Measurements from ENCODE around the gene DDIT3. TPM values are rescaled to one million over a fixed set of nuclear protein-coding genes. Genes with fewer than 3 reads are reported as not detected.

The DDIT3 gene
- total RNA-seq, 1 experiment from 2014 or later = 61.9 TPM

DNA sequence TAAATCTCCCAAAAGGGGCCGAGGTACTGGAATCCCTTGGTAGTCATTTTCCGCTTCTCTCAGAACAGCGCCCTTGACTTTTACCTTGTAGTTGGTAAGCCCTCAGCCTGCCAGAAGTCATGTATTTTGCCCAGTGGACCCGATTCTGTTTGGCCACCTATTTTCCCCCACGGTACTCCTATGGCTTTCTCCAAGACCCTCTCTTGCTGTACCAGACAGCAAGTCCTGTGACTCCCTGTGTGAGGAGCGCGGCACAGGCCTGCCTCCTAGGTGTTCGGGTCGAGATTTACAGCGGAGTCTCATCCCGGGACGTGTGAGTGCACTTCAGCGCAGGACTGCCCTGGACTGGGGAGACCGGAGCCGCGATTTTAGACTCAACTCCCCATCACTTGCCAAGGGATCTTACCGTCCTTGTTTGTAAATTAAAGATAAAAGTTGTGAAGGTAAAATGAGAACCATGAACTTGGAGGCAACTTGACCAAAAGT, 1.3 kb upstream of the DDIT3 start:
- no peak for TF ChIP-seq EZH2 (IDR thresholded peaks at IDR 0.05; ENCODE audit: borderline replicate concordance, low read depth, low read length, poor library complexity, severe bottlenecking)
- TF ChIP-seq, protein P1, sequence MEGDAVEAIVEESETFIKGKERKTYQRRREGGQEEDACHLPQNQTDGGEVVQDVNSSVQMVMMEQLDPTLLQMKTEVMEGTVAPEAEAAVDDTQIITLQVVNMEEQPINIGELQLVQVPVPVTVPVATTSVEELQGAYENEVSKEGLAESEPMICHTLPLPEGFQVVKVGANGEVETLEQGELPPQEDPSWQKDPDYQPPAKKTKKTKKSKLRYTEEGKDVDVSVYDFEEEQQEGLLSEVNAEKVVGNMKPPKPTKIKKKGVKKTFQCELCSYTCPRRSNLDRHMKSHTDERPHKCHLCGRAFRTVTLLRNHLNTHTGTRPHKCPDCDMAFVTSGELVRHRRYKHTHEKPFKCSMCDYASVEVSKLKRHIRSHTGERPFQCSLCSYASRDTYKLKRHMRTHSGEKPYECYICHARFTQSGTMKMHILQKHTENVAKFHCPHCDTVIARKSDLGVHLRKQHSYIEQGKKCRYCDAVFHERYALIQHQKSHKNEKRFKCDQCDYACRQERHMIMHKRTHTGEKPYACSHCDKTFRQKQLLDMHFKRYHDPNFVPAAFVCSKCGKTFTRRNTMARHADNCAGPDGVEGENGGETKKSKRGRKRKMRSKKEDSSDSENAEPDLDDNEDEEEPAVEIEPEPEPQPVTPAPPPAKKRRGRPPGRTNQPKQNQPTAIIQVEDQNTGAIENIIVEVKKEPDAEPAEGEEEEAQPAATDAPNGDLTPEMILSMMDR (conservative IDR thresholded peaks at IDR 0.05; ENCODE audit: low read depth, low read length) = no peak
- peaks cover 45% of the 10 kb centered on the region for H3K4me1 ChIP-seq (ENCODE audit: insufficient read depth, low read length, poor library complexity, severe bottlenecking)
- peak overlapping the region; percentile 45 for H3K4me3 ChIP-seq (ENCODE audit: low read depth, low read length, poor library complexity, severe bottlenecking)
- DNase-seq (ENCODE audit: low spot score) = no peak
- CTCF ChIA-PET = no interaction called here
- H3K9me3 ChIP-seq (ENCODE audit: low read depth, low read length, poor library complexity, severe bottlenecking) = no peaks in the 10 kb centered on the region
- intact Hi-C loops (cut with micrococcal nuclease; ENCODE audit: unreplicated experiment) = no loop called here
- peaks cover 58% of the 10 kb centered on the region for H3K36me3 ChIP-seq (ENCODE audit: insufficient read depth, low read length, poor library complexity, severe bottlenecking)
- peak overlapping the region; percentile 98 for H3K27ac ChIP-seq (ENCODE audit: low read depth, low read length, poor library complexity, severe bottlenecking)
- BruUV-seq (replicated peaks) = no TSS peak
- POLR2A ChIA-PET (ENCODE audit: low non-redundant PET) = no interaction called here
- H3K27me3 ChIP-seq (replicated peaks; ENCODE audit: insufficient read depth, low read depth, low read length, poor library complexity) = no peaks in the 10 kb centered on the region

DNA sequence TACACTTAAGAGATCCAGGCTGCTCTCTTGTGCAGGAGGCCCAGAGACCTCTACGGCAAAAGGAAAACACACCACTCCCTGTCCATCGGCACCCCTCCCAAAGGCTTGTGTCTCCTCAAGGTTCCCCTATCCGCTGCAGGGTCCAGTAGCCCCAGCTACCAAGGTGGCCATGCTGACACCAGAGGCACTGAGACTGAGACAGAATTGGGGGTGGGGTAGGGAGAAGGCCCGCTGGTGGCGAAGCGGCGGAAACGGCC, 590 bp downstream of the DDIT3 start:
- Histone ChIP-seq H3K27me3 (replicated peaks; ENCODE audit: insufficient read depth, low read depth, low read length, poor library complexity) (no peaks in the 10 kb centered on the region), H3K27ac (ENCODE audit: low read depth, low read length, poor library complexity, severe bottlenecking) (peak overlapping the region; percentile 97), H3K4me3 (ENCODE audit: low read depth, low read length, poor library complexity, severe bottlenecking) (peak overlapping the region; percentile 89), H3K36me3 (ENCODE audit: insufficient read depth, low read length, poor library complexity, severe bottlenecking) (peaks cover 58% of the 10 kb centered on the region), H3K4me1 (ENCODE audit: insufficient read depth, low read length, poor library complexity, severe bottlenecking) (peaks cover 47% of the 10 kb centered on the region), H3K9me3 (ENCODE audit: low read depth, low read length, poor library complexity, severe bottlenecking) (no peaks in the 10 kb centered on the region)
- ChIA-PET CTCF (interaction anchor here (1.5 kb wide), 1 partner anchor 61 kb away, joined by 4 read pairs; the partner anchor contains the start of gene GLI1), POLR2A (ENCODE audit: low non-redundant PET) (interaction anchor here (0.5 to 0.6 kb wide), 2 partner anchors 213 to 392 kb away, joined by 3 read pairs; no protein-coding TSS in a partner anchor)
- no TSS peak for BruUV-seq (replicated peaks)
- intact Hi-C loops (cut with micrococcal nuclease; ENCODE audit: unreplicated experiment) = no loop called here
- TF ChIP-seq, protein P1 (conservative IDR thresholded peaks at IDR 0.05; ENCODE audit: low read depth, low read length) = no peak
- no peak for TF ChIP-seq EZH2 (IDR thresholded peaks at IDR 0.05; ENCODE audit: borderline replicate concordance, low read depth, low read length, poor library complexity, severe bottlenecking)
- DNase-seq (ENCODE audit: low spot score) = no peak

- no peaks in the 10 kb centered on the region for H3K9me3 ChIP-seq (ENCODE audit: low read depth, low read length, poor library complexity, severe bottlenecking)
- H3K27ac ChIP-seq (ENCODE audit: low read depth, low read length, poor library complexity, severe bottlenecking) = peak overlapping the region; percentile 97
- H3K36me3 ChIP-seq (ENCODE audit: insufficient read depth, low read length, poor library complexity, severe bottlenecking) = peaks cover 60% of the 10 kb centered on the region
- BruUV-seq (replicated peaks) = no TSS peak
- DNase-seq (ENCODE audit: low spot score) = peak; percentile 56
- ChIA-PET CTCF (interaction anchor here (1.5 kb wide), 1 partner anchor 60 kb away, joined by 4 read pairs; the partner anchor contains the start of gene GLI1), POLR2A (ENCODE audit: low non-redundant PET) (no interaction called here)
- TF ChIP-seq, protein P1 (conservative IDR thresholded peaks at IDR 0.05; ENCODE audit: low read depth, low read length) = no peak
- TF ChIP-seq EZH2 (IDR thresholded peaks at IDR 0.05; ENCODE audit: borderline replicate concordance, low read depth, low read length, poor library complexity, severe bottlenecking) = no peak
- intact Hi-C loops (cut with micrococcal nuclease; ENCODE audit: unreplicated experiment) = no loop called here
- peak overlapping the region; percentile 89 for H3K4me3 ChIP-seq (ENCODE audit: low read depth, low read length, poor library complexity, severe bottlenecking)
- H3K4me1 ChIP-seq (ENCODE audit: insufficient read depth, low read length, poor library complexity, severe bottlenecking) = peaks cover 42% of the 10 kb centered on the region
- no peaks in the 10 kb centered on the region for H3K27me3 ChIP-seq (replicated peaks; ENCODE audit: insufficient read depth, low read depth, low read length, poor library complexity)
These were observed 1.2 kb downstream of the DDIT3 start for GRCh38 chr12:57518920-57519795.
